Measurements from ENCODE around the gene EPM2A.
A peak's percentile ranks its signal among the peaks of the same experiment; 100 is the strongest.
"Not testable (repeated sequence)": the region's sequence is repeated elsewhere in the genome, so short reads cannot be mapped to it uniquely, and the experiment has no call there.

EPM2A gene
- 4.1 to 10.7 (median 7.2) reads per million in 4 donors for total RNA-seq

DNA sequence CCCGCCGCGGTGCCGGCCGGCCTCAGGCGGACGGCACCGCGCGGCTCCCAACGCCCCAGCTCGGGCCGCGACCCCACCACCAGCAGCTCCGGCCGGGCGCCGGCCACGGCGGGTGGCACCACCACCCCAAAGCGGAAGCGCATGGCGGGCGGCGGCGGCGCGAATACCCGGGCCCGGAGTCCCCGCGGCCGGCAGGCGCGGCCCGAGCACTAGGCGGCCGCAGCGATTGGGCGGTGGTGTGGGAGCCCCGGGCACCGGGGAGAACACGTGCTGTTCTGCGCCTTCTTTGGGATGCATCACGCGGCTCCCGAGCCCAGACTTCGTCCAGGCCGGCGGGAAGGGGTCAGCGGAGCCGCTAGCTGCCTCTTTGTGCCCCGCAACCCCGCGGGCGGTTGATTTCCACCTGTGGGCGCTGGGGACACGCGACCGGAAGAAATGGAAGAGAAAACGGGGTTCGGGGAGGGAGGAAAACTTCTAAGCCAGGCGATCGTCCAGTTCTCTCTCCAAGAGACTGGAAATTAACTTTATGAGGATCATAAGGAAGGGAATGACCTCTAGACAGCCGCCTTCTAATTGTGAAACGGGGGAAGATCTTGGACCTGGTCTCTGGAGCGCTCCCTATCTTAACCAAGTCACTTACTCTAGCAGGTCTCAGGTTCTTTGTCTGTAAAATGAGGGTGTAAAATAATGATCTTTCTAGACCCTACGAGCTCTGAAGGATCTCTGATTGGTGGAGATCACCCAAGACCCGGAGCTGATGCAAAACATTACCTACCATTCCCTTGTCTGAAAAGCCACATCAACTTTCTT, at the start of gene EPM2A:
Gene EPM2A, minus strand, starts transcription at position 165 of the 810 bp plus-strand sequence. Its CDS starts 22 bp downstream, at position 143.
- peak; percentile 30 to 70 (median 40) for DNase-seq

DNA sequence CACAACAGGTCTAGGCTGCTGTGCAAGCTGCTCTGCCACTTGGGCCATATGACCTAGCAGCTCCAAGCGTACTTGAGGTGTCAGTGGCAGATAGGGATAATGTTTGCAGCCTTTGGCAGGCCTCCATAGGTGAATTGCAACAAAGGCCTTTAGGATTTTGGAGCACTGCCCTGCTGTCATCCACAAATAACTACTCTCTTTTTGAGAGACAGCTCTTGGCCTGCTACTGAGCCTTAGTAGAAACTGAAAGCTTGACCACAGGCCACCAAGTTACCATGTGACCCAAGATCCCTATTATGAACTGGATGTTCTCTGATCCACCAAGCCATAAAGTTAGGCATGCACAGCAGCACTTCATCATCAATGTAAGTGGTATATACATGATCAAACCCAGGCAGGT, 49.4 kb upstream of the EPM2A start:
- DNase-seq = no peak

DNA sequence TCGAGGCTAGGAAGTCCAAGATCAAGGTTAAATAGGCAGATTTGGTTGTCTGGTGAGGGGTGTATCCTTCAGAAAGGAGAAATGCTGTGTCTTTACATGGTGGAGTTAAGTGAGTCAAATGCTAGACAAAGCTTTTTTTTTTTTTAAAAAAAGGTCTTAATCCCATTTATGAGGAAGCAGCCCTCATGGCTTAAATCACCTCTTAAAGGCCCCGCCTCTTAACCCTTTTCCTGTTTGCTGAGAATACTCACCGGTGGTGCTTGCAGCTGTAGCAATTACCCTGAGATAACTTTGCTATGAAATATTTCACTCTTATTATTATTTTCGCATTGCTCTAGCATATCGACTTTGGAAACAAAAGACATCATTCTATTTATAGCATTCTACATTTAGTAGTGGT, 48.5 kb upstream of the EPM2A start:
- no peak for DNase-seq

DNA sequence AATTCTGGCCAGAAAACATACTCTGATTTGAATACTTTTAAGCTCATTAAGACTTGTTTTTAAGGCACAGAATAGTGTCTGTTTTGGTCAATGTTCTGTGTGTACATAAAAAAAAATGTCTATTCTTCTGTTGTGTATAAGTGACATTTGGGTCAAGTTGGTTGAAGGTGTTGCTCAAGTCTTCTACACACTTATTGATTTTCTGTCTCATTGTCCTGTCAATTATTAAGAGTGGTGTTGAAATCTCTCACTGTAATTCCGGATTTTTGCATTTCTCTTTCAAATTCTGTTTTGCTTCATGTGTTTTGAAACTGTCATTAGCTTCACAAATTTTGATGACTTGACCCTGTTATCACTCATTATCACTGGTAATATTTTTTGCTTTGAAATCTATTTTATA, 37.5 kb upstream of the EPM2A start:
- DNase-seq = no peak

DNA sequence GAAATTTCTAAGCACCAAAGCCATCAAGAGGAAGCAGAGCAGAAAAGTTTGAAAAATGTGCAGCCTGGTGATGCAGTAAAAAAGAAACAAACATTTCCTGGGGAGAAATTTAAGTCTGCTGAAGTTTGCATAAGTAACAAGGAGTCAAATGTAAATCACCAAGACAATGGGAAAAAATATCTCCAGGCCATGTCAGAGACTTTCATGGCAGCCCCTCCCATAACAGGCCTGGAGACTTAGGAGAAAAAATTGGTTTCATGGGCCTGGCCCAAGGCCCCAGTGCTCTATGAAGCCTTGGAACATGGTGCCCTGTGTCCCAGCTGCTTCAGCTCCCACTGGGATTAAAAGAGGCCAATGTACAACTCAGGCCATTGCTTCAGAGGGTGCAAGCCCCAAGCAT, 30.1 kb upstream of the EPM2A start:
- DNase-seq = no peak

DNA sequence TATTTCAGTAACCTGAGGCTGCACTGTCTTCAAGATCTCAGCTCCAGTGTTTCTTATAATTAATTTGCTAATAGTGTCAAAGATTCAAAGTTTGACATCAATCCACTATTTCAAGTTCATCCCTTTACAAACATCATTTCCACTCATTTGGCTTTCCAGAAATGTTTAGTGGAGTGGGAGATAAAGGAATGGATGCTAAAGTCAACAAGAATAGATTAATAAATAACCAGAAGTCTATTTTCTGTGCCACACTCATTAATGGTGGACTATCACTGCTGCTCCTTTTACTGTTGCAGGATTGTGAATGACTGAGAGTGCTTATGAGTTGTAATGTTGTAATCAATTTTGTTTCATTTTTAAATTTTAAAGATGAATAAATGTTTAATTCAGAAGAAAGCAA, 28.4 kb upstream of the EPM2A start:
- DNase-seq = no peak

DNA sequence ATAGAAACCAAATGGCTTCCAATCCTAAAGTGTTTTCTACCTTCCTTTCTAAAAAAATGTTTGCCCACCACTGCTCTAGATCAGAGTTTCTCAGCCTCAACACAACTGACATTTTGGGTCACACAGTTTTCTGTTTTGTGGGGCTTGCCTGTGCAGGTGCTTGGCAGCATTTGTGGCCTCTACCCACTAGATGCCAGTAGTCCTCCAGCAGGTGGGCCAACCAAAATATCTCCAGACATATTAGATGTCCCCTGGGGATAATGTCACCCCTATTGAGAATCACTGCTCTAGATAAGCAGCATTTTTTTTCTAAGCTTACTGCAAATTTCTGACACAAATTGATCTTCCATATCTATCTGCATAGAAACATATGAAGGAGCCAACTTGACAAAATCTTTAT, 26.3 kb upstream of the EPM2A start:
- no peak for DNase-seq

DNA sequence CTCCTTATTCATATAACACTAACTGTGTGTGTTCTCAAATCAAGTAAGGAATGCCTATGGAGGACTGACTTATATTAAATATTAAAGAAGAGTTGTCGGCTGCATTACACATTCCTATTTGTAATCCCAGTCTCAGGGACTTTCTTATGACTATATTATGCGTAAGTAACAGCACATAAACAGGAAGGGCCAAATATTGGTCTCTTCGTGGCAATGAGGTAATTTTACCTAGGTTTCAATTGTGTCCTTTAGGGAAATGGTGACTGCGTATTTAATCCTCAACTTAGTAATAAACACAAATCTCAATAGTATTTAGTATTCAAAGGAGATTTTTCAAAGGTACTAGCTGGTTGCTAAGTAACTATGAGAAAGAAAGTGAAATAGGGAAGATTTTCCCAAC, 22.8 kb upstream of the EPM2A start:
- DNase-seq = no peak

DNA sequence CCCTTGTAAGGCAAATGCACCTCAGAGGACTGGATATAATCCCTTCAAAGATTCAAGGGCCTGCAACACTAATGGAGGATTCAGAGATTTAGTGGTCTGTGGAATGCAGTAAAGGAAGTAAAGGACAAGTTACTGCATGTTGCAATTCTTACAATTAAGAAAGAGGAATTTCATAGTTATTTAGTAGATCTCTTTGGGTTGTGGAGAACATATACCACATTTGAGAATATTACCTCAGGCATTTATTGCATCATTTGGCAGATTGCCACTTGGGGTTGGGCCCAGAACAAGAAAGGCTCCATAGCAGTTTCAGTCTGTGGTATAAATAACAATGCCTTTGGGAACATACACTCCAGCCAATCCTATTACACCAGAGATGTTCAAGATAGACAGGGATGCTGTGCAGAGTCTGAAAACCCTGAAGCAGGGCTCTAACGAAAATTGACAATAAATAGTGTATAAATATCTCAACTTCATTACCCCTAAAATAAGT, 20.9 kb upstream of the EPM2A start:
- no peak for DNase-seq

DNA sequence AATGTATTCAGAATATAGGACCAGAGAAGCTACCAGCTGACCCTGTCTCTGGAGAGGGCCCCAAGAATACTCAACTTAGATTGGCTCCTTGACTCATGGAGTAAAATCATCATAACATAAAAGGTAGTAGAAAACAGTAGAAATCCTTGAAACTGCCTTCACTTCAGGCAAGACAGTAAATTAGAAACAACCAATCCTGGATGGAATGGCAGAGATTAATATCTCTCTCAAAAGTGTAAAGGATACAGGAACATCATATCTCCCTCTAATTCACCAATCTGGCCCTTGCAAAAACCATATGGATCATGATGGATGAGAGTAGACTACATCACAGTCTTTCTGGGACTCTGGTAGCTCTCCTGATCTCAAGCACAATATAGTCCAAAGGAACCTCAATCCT, 20.4 kb upstream of the EPM2A start:
- DNase-seq = no peak

DNA sequence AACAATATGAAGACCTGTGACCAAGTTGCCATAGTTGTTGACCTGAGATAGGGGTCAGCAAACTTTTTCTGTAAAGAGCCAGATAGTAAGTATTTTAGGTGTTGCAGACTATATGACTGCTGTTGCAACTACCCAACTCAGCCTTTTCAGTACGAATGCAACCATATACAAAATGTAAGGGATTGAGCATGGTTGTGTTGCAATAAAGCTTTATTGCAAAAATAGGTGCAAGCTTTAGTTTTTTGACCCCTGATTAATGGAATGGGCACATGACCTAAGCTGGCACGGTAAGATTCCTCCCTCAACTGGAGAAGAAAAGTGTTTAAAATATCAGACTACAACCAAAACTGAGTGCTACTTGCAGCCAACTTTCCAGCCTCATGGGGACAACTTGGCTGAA, 17.3 kb upstream of the EPM2A start:
- DNase-seq = no peak

DNA sequence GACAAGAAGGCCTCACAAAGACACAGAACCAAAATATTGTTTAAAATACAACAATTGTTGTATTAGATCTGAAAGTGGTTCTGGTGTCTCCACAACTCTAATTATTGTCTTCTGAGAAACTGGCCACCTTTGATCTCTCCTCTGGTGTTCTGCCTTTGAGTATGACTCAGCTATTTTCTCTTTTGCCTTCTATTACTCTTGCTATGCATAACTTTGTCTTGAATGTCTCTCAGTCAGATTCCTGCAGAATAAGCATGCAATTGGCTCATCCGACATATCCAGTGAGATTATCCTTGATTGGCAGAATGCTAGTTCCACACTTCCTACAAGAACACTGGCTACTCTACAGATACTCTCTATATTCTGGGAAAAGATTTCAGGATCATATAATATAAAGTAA, 14.3 kb upstream of the EPM2A start:
- peak in 1 of 5 donors; percentile 28 for DNase-seq

DNA sequence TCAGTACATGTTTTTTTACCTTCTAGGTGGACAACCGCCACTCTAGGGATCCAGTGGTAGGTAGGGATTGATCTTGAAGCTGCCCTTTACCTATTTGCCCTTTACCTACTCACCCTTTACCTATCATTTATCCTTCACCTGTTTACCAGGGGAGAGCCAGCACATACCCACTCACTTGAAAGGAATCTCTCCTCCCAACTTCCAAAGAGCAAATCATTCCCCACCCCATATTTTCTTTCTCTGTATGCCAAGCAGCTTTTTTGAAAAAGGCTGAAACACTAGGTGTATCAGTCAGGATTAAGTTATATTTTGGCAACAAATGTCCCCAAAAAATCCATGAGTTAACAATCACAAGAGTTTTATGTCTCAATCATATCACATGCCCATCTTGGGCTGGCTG, 10.5 kb upstream of the EPM2A start:
- DNase-seq = no peak

DNA sequence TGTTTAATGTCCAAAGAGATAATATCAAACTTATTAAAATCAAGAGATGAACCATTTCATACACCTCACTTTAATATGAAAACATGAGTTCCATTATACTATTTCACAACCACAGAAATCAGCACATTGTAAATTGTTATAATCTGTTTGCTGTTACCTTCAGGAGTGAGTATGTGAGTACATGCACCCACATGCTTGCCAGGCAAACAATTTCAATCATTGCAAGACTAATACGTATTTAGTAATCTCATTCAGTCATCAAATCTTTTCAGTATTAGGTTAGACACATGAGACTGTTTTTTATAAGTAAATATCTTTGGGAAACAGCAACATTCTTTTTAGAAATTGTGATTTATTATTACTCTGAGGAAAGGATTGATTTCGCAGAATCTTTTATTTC, 9.3 kb upstream of the EPM2A start:
- no peak for DNase-seq

DNA sequence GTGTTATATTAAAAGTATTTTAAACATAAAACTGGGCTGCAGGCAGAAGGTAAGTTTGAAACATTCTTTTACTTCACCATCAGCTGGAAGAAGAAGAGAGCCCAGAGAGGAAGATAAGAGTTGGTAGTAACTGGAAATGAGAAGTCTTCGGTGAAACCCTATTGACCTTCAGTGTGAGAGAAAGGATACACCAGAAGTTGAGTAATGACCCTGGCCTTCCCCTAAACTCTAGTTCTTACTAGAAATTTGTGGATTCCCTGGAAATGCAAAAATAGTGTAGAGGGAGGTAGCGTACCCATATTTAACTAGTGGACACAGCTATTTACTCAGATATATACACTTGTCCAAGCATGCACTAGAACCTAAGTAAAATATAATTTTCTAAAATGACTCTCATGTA, 8.0 kb upstream of the EPM2A start:
- no peak for DNase-seq

DNA sequence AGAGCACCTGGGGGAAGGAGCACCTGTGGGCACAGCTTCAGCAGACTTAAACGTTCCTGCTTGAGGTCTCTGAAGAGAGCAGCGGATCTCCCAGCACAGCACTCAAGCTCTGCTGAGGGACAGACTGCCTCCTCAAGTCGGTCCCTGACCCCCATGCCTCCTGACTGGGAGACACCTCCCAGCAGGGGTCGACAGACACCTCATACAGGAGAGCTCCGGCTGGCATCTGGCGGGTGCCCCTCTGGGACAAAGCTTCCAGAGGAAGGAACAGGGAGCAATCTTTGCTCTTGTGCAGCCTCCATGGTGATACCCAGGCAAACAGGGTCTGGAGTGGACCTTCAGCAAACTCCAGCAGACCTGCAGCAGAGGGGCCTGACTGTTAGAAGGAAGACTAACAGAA, 7.2 kb upstream of the EPM2A start:
- not testable (repeated sequence) for DNase-seq

DNA sequence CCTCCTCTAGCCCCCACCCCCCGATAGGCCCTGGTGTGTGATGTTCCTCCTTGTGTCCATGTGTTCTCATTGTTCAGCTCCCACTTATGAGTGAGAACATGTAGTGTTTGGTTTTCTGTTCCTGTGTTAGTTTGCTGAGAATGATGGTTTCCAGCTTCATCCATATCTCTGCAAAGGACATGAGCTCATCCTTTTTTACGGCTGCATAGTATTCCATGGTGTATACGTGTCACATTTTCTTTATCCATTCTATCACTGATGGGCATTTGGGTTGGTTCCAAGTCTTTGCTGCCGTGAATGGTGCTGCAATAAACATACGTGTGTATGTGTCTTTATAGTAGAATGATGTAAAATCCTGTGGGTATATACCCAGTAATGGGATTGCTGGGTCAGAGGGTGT, 4.4 kb upstream of the EPM2A start:
- not testable (repeated sequence) for DNase-seq

DNA sequence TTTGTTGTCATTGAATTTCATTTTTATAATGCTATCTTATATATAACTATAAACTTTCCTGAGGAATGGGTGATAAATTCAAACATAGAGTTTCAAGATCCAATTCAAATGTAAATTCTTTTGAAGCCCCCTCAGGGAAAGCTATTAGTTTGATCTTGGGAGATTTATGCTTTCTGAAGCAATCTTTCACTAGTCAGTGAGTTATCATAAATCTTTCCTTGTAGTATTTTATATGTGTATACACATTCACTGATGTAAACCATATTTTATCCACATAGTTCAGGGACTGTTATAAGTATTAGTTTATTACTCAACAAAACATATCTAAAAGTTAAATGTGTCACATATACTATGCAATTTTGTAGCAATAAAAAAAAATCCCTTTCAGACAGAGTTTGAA, 2.9 kb upstream of the EPM2A start:
- DNase-seq = no peak

DNA sequence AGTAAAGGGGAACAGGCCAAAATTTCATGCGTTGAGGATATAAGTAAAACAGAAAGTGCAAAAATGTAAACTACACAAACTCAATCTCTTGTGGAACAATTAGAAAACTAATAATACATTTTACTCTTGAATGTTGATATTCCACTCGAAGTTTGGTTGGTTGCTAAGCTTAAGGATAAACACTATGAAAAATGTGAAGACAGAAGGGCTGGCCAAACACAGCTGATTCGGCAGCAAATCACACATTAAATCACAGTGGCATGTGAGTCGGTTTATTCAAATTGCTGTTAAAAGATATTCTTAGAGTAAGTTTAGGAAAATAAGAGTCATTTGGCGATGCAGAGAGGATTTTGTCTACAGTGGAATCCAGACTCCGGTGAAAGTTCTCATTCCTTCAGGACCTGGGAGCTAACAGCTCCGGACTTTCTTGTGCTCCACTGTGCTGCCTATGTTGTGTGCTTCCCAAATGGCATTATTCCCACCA, 1.4 kb upstream of the EPM2A start:
- DNase-seq = no peak

DNA sequence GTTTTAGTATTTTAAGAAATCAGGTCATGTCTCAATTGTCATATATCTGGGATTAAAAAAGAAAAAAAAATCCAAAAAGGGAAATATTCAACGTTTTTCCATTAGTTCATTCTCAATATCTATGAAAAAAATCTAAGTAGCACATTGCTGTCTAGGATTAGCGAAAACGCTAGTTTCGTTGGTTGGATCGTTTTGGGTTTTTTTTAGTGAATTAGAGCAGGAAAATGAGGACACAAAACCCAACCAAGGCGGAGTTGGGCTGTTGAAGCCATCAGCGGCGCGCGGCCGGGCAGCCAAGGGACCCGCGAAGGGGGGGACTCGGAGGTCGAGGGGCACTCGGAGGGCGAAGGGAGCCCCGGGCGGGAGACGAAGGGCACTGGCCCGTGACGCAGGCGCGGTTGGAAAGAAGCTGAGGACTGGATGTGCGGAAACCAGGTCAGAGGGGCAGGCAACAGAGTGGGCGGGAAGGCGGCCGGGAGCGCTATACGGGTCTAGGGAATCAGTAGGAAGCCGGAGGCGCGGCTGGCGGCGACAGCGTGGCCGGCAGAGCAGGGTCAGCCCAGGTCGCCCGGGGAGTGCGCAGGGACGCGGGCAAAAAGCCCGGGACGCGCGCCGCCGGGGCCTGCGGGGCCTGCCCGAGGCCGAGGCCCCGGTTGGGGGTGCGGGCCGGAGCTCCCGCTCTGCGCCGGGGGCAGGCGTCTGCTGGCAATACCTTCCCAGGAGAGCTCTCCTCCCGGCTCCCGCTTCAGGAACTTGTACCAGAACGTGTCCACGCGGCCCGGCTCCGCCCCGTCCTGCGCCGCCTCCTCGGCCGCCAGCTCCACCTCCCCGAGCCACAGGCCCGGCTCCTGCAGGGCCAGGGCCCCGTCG, 599 bp downstream of the EPM2A start:
- DNase-seq = peak; percentile 28 to 66 (median 38)

DNA sequence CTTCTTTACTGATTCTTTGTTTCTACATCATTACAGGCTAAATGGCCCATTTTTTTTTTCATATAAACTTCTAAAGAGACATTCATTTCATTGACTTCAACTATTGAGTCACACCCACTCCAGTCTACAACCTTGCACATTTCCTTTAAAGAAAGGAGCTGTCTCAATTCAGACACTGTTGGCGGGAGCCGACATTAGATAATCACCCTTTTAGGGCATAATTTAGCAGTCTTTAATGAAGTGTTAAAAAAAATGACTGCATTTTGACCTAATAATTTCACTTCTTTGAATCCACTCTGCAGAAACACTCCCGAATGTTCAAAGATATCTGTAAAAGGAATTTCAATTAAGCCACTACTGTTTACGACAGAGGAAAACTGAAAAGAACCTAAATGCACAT, 1.5 kb downstream of the EPM2A start:
- no peak for DNase-seq

DNA sequence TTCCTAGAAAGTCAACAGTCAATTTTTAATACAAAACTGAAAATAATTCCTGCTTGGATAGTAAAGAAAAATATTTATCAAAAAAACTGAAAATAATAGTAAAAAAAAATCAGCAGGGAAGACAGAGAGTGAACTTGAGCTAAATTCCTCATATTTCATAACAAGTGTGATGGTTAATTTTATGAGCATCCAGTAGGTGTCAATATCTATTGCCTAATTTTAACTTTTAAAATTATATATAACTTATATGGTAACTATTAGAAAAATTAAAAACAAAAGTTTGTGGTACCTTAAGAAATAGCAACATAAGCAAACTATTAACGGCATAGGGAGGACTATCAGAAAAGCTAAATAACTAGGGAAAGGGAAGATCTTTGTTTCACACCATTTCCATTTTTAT, 2.1 kb downstream of the EPM2A start:
- no peak for DNase-seq

DNA sequence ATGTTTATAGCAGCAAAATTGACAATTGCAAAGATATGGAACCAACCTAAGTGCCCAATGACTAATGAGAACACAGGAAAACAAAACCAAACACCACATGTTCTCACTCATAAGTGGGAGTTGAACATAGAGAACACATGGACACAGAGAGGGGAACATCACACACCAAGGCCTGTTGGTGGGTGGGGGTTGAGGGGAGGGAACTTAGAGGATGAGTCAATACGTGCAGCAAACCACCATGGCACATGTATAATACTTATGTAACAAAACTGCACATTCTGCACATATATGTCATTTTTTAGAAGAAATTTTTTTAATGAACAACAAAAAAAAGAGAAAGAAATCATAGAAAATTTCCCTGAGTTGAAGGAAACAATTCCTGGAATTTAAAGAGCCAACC, 3.9 kb downstream of the EPM2A start:
- no peak for DNase-seq

DNA sequence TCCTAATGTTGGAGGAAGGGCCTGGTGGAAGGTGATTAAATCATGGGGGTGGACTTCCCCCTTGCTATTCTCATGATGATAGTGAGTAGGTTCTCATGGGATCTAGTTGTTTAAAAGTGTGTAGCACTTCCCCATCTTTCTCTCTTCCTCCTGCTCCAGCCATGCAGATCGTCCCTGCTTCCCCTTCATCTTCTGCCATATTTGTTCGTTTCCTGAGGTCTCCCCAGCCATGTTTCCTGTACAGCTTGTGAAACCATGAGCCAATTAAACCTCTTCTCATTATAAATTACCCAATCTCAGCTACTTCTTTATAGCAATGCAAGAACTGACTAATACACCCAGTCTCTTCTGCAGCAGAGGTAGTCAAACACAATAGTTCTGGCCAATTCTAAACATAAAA, 5.4 kb downstream of the EPM2A start:
- no peak for DNase-seq
